H54 (cell line): ENCODE data around the gene EIF5A2.
"Not testable (repeated sequence)": the region's sequence is repeated elsewhere in the genome, so short reads cannot be mapped to it uniquely, and the experiment has no call there.

Experiments
- DNase-seq: peaks from one replicate; pipeline ENCODE4 v3.0.0; 2011; ENCODE audit warnings: low spot score, mixed read lengths; ENCODE audit not compliant: insufficient read length
- FAIRE-seq: peaks from 3 replicates; lab custom pipeline; 2011; peaks lifted over from hg19 to GRCh38; lab: Jason Lieb, UNC
- POLR2A ChIP-seq: IDR thresholded peaks from 2 replicates; pipeline ENCODE4 v1.6.1; 2011; ENCODE audit warnings: low read depth, mild to moderate bottlenecking, low read length

EIF5A2 gene

GRCh38 chr3:170909129-170909903 lies 879 bp upstream of the EIF5A2 start:
- peak; percentile 50 for FAIRE-seq
- DNase-seq, result peak; percentile 33
- no peak for TF ChIP-seq POLR2A

GRCh38 chr3:170907637-170908234 lies 701 bp downstream of the EIF5A2 start:
- FAIRE-seq, result no peak
- no peak for TF ChIP-seq POLR2A
- no peak for DNase-seq

GRCh38 chr3:170905862-170906261 lies 2.6 kb downstream of the EIF5A2 start:
- DNase-seq (no peak), FAIRE-seq (no peak)
- no peak for TF ChIP-seq POLR2A

DNA sequence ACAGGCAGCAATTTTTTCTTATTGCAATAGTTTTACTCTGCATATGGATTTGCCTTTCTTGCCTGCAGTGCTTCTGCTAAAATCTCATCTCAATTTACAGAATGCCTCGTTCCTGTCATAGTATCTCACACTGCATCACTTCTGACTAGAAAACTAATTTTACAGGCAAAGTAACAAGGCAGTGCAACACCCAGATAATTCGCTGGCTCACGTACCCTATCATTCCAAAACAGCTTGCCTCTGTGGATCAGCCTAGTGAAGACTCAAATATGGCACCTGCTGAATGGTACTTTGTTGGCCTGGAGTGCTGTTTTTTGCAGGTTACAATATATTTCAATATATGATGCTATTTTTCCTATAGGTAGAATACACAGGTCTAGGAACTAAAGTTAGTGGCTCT lies 5.3 kb downstream of the EIF5A2 start:
- DNase-seq (no peak), FAIRE-seq (no peak)
- TF ChIP-seq POLR2A, result no peak

DNA sequence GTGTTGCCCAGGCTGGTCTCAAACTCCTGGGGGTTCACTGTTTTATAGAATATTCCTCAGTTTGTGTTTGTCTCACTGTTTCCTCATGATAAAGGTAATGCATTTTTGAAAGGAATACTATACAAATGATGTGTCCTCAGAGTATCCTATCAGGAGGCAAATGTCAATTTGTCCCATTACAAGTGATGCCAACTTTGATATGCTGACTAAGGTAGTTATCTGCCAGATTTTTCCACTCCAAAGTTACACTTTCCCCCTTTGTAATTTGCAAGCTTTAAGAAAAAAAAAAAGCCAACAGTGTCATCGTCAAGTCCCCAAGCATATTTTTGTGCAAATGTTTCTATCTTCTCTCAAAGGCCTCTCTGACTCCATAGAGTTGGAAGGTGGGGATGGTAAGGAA lies 9.0 kb downstream of the EIF5A2 start:
- no peak for TF ChIP-seq POLR2A
- no peak for DNase-seq
- no peak for FAIRE-seq

DNA sequence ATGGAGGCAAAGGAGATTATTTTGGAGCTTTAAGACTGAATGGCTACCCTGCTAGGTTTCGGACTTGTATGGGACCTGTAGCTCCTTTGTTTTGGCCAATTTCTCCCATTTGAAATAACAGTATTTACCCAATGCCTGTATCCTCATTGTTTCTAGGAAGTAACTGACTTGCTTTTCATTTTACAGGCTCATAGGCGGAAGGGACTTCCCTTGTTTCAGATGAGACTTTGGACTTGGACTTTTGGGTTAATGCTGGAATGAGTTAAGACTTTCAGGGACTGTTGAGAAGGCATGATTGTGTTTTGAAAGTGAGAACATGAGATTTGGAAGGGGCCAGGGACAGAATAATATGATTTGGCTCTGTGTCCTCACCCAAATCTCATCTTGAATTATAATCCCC lies 10.5 kb downstream of the EIF5A2 start:
- no peak for FAIRE-seq
- TF ChIP-seq POLR2A, result no peak

DNA sequence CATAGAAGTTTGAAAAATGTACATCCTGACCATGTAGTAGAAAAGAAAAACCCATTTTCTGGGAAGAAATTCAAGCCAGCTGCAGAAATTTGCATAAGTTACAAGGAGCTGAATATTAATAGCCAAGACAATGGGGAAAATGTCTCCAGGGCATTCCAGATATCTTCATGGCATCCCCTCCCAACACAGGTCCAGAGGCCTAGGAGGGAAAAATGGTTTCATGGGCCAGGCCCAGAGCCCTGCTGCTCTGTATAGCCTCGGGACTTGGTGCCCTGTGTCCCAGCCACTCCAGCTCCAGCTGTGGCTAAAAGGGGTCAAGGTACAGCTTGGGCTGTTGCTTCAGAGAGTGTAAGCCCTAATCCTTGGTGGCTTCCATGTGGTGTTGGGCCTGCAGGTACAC lies 11.2 kb downstream of the EIF5A2 start:
- not testable (repeated sequence) for FAIRE-seq, DNase-seq

More for the DNA sequence above, 10.5 kb downstream of the EIF5A2 start:
- no peak for DNase-seq

GRCh38 chr3:170896781-170897180 lies 11.7 kb downstream of the EIF5A2 start:
- TF ChIP-seq POLR2A, result no peak
- DNase-seq (no peak), FAIRE-seq (no peak)

DNA sequence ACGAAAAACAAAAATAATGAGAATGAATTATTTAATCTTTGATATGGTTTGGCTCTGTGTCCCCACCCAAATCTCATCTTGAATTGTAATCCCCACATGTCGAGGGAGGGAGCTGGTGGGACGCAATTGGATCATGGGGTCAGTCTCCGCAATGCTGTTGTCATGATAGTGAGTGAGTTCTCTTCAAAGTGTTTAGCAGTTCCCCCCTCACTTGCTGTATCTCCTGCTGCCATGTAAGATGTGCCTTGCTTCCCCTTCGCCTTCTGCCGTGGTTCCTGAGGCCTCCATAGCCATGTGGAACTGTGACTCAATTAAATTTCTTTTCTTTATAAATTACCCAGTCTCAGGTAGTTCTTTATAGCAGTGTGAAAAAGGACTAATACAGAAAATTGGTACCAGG lies 12.1 kb downstream of the EIF5A2 start:
- not testable (repeated sequence) for DNase-seq, FAIRE-seq

- FAIRE-seq, result no peak
- DNase-seq, result no peak
- no peak for TF ChIP-seq POLR2A
Observed at GRCh38 chr3:170893895-170894294, 14.5 kb downstream of the EIF5A2 start.

DNA sequence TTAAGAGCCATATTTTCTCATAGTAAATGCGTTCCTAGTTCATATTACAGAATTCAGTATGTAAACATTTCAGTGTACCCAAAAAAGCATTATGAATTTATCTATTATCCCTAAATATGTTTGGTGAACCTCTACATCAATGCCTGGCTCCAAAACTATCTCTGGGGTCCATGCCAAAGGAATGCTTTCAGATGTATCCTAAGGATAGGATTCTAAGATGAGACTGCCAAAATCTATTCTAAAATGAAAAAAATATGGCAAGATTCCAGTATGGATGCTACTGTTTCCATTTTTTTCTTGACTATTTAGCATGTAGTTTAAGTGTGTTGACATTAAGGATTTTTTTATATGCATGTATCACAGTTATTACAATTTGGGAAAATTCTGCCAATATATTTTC lies 18.8 kb downstream of the EIF5A2 start:
- DNase-seq (no peak), FAIRE-seq (no peak)
- TF ChIP-seq POLR2A, result no peak

- DNase-seq, result no peak
- no peak for FAIRE-seq
- no peak for TF ChIP-seq POLR2A
Observed at GRCh38 chr3:170889132-170889531, 19.3 kb downstream of the EIF5A2 start.

GRCh38 chr3:170884109-170884930 lies 24.1 kb downstream of the EIF5A2 start:
- not testable (repeated sequence) for FAIRE-seq, DNase-seq

- not testable (repeated sequence) for FAIRE-seq
Observed at GRCh38 chr3:170878688-170879087, 29.7 kb downstream of the EIF5A2 start.

DNA sequence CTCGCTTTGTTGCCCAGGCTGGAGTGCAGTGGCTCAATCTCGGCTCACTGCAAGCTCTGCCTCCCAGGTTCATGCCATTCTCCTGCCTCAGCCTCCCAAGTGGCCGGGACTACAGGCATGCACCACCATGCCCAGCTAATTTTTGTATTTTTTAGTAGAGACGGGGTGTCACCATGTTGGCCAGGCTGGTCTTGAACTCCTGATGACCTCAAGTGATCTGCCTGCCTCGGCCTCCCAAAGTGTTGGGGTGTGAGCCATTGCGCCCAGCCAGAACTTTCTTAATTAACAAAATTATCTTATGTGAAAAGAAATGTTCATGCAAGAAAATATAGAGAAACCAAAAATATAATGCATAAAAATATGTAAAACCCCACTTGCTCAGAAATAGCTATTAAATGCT lies 31.1 kb downstream of the EIF5A2 start:
- not testable (repeated sequence) for FAIRE-seq, DNase-seq

More at GRCh38 chr3:170878688-170879087, 29.7 kb downstream of the EIF5A2 start:
- DNase-seq, result not testable (repeated sequence)
